ENCODE data around the gene TXNL4A.

TXNL4A gene

GRCh38 chr18:79986726-79987125 is 1.6 kb downstream of the TXNL4A start:
- H3K4me3 ChIP-seq (ENCODE audit: low read depth, low read length) = peak overlapping the region; percentile 74
- TF ChIP-seq MYC (IDR thresholded peaks at IDR 0.05; ENCODE audit: low read depth, low read length) (no peak), CTCF (IDR thresholded peaks at IDR 0.05; ENCODE audit: low read depth, low read length) (no peak), POLR2A (IDR thresholded peaks at IDR 0.05; ENCODE audit: extremely low read depth, insufficient read length) (no peak), MAX (IDR thresholded peaks at IDR 0.05; ENCODE audit: low read depth, low read length) (no peak)
- DNase-seq (ENCODE audit: low read depth) = no peak

GRCh38 chr18:79985172-79985571 is 3.2 kb downstream of the TXNL4A start:
- no peak for TF ChIP-seq CTCF (IDR thresholded peaks at IDR 0.05; ENCODE audit: low read depth, low read length)
- TF ChIP-seq MYC (IDR thresholded peaks at IDR 0.05; ENCODE audit: low read depth, low read length) = no peak
- TF ChIP-seq POLR2A (IDR thresholded peaks at IDR 0.05; ENCODE audit: extremely low read depth, insufficient read length) = no peak
- no peak for TF ChIP-seq MAX (IDR thresholded peaks at IDR 0.05; ENCODE audit: low read depth, low read length)
- DNase-seq (ENCODE audit: low read depth) = no peak
- H3K4me3 ChIP-seq (ENCODE audit: low read depth, low read length) = peak overlapping the region; percentile 11

GRCh38 chr18:79983793-79984192 is 4.6 kb downstream of the TXNL4A start:
- no peak for DNase-seq (ENCODE audit: low read depth)
- no peak overlapping the region for H3K4me3 ChIP-seq (ENCODE audit: low read depth, low read length)
- no peak for TF ChIP-seq MAX (IDR thresholded peaks at IDR 0.05; ENCODE audit: low read depth, low read length)
- TF ChIP-seq POLR2A (IDR thresholded peaks at IDR 0.05; ENCODE audit: extremely low read depth, insufficient read length) = no peak
- TF ChIP-seq CTCF (IDR thresholded peaks at IDR 0.05; ENCODE audit: low read depth, low read length) = no peak
- no peak for TF ChIP-seq MYC (IDR thresholded peaks at IDR 0.05; ENCODE audit: low read depth, low read length)

GRCh38 chr18:79983253-79983652 is 5.1 kb downstream of the TXNL4A start:
- no peak for DNase-seq (ENCODE audit: low read depth)
- TF ChIP-seq CTCF (IDR thresholded peaks at IDR 0.05; ENCODE audit: low read depth, low read length) = no peak
- TF ChIP-seq MYC (IDR thresholded peaks at IDR 0.05; ENCODE audit: low read depth, low read length) = no peak
- no peak for TF ChIP-seq POLR2A (IDR thresholded peaks at IDR 0.05; ENCODE audit: extremely low read depth, insufficient read length)
- TF ChIP-seq MAX (IDR thresholded peaks at IDR 0.05; ENCODE audit: low read depth, low read length) = no peak
- H3K4me3 ChIP-seq (ENCODE audit: low read depth, low read length) = no peak overlapping the region

GRCh38 chr18:79982736-79983135 is 5.6 kb downstream of the TXNL4A start:
- peak; percentile 69 for DNase-seq (ENCODE audit: low read depth)
- no peak for TF ChIP-seq MAX (IDR thresholded peaks at IDR 0.05; ENCODE audit: low read depth, low read length)
- TF ChIP-seq MYC (IDR thresholded peaks at IDR 0.05; ENCODE audit: low read depth, low read length) = no peak
- no peak for TF ChIP-seq CTCF (IDR thresholded peaks at IDR 0.05; ENCODE audit: low read depth, low read length)
- TF ChIP-seq POLR2A (IDR thresholded peaks at IDR 0.05; ENCODE audit: extremely low read depth, insufficient read length) = no peak
- no peak overlapping the region for H3K4me3 ChIP-seq (ENCODE audit: low read depth, low read length)

GRCh38 chr18:79980585-79980984 is 7.8 kb downstream of the TXNL4A start:
- TF ChIP-seq CTCF (IDR thresholded peaks at IDR 0.05; ENCODE audit: low read depth, low read length) (no peak), MAX (IDR thresholded peaks at IDR 0.05; ENCODE audit: low read depth, low read length) (peak; percentile 52; the same call in 1 of the 2 replicates)
- H3K4me3 ChIP-seq (ENCODE audit: low read depth, low read length) = no peak overlapping the region
- no peak for DNase-seq (ENCODE audit: low read depth)

All from NB4 (cell line).